CD4-positive, alpha-beta T cell treated with Interleukin-6 at 100 ng/mL for 8 hours (primary cell): ENCODE data around the gene MAP4K2.
"Not testable (repeated sequence)": the region's sequence is repeated elsewhere in the genome, so short reads cannot be mapped to it uniquely, and the experiment has no call there.

Experiments used
- DNase-seq: peaks from one replicate; pipeline ENCODE4 v3.0.0-alpha.2; 2020; ENCODE audit warnings: mixed read lengths, low spot score

MAP4K2 gene

DNA sequence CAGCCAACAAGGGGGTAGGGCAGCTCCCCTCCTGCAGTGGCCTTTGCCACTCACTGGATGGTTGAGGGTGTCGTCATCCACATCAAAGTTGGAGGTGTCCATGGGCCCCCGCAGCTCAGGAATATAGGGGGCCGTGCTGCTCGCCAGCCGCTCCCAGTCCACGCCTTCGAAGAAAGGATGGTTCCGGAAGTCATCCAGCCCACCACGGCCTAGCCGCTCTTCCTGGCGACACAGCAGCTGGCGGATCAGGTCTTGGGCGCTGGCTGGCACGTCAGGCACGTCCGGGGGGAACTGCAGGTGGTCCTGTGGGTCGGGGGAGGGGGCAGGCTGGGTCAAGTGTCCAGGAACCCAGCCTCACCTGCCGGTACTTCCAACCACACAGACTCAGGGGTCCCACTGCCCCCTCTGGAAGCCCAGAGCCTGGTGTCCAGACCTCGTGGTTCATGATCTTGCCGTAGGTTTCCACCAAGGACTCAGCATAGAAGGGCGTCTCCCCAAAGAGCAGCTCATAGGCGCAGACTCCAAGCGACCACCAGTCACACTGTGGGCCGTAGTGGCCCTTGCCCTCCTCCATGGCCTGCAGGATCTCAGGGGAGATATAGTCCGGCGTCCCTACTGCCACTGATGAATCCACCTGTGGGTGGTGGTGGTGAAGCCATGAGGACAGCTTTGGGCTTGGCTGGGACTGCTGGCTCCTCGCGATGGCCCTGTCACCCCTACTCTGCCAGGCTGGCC, 35.8 kb upstream of the MAP4K2 start:
- DNase-seq, result no peak

DNA sequence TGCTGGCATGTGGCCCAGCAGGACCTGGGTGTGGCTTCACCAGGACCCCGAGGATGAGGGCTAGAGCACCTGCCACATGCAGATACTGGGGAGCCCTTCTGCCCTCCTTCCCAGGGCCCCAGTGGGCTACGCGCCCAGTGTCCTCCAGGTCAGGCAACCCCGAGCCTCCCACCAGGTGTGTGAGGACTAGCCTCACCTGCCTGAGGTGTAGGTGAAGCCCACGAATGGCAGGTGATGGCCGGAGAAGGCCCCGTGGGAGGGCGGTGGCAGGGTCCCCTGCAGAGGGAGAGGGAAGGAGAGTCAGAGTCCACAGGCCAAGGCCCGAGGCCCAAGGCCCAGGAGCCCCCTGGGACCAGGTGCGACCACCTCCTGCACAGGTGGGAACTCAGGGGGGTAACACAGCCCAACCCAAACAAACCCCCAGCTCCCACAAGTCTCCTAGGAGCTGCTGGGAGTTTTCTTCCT, 34.9 kb upstream of the MAP4K2 start:
- DNase-seq, result no peak

DNA sequence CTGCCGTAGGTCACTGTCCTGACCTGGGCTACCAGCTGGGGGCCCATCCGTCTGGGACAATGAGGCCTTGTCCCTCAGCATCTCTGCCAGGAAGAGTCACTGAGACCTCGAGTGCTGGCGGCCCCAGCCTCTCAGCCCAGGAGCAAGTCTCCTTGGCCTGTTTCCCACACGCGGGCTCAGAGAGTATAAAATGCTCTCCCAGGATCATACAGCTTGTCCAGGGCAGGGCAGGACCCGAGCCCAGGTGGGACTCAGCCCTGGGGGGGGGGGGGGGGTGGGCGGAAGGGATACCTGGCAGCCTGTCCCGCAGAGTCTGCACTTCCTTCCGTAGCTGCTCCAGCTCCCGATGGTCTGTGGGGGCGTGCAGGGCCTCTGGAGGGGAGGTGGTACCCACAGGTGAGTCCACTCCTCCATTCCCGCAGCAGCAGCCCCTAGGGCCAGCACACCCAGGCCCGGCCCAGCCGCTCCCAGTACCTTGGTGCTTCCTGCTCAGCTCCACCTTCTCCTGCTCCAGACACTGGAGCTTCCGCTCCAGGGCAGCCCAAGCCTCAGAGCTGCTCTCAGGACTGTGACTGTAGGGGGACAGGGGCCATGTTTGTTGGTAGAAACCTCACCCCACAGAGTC, 33.5 kb upstream of the MAP4K2 start:
- no peak for DNase-seq

DNA sequence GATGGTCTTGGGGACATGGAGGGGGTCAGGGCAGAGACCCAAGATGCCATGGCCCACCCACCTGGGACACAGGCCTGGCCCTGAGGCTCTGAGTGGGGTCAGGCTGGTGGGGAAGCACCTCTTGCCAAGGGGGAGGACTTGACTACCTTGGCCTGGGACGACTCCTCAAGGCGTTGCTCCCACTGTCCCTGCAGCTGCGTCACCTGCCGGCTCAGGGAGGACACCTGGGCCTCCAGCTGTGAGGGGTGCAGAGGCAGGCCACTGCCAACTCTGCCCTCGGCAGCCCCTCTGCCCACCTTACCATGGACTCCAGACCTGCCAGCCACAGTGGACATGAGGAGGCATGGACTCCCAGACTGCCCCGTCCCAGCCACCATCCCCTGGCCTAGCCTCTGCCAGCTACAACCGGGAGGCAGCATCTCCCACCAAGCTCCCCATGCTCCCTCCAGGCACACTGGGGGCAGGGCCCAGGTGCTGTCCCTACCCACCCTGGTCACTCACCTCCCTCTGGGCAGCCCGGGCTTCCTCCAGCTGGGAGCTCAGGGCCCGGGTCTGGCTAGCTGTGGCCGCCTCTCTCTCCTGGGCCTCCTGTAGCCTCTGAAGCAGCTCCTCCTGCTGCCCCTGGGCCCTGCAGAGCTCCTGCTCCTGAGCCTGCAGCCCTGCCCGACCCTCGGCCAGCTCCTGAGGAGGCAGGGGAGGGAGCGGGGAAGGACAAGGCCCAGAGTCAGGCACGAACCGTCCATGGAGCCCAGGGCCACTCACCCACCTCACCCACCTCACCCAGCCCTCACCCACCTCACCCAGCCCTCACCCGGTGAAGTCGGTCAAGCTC, 32.8 kb upstream of the MAP4K2 start:
- no peak for DNase-seq

DNA sequence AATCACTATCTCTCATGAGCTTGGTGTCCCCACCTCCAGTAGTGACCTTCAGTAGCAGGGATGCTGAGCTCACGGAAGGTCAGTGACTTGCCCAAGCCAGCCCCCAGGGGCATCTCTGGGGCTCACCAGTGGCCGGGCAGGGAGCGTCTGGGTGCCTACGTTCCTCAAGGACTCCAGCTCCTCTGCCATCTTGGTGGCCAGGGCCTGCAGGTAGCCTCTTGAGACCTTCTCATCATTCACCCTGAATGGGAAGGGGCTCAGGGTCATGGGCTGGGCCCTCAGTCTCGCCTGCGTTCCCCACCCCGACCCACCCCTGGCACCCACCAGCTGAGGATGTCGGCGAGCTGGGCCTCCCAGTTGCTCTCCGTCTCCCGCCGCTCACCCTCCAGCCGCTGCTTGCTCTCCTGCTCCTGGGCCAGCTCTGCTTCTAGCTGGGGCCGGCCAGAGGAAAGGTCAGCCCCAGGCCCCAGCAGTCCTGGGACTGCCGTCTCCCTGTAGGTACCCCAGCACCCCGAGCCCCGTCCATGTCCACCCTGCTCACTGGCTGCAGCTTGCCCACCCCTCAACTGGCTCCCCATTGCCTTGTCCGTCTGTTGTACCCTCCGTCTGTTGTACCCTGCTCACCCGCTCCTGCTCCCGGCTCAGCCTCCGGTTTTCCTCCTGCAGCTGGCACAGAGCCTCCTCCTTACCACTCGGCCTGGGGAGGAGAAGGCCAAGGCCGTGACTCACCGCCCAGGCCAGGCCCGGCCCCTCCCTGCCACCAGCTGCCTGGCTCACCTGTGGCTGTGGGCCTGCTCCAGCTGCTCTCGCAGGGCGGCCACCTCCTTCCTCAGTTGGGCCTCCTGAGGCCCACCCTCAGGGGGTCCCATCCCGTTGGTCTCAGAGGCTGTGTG, 32.0 kb upstream of the MAP4K2 start:
- no peak for DNase-seq

DNA sequence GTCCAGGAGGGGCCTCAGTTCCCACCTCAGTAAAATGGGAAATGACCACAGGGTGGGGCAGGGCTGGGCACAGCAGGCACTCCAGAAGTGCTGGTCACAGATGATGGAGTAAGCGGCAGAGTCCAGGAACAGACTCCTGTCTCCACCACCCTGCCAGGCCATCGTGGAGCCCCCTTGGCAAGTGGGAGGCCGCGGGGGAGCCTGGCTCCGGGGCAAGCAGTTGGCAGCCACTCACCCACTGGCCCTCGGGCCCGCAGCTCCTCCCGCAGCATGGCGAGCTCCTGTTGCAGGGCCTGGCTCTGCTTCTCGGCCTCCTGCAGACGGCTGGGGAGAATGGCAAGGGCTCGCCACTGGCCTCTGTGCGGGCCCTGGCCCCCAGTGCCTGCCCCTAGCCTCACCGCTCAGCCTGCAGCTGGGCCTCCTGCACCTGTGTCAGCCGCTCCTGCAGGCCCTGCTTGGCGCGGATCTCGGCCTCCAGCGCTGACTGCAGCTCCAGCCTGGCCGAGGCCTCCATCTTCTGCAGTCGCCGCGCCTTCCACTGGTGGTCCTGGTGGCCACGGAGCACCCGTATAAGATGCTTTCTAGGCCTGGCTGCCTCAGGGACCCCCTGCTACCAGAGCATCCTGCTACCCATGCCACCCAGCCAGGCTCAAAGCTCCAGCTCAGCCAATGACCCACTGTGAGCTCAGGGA, 31.2 kb upstream of the MAP4K2 start:
- DNase-seq, result no peak

DNA sequence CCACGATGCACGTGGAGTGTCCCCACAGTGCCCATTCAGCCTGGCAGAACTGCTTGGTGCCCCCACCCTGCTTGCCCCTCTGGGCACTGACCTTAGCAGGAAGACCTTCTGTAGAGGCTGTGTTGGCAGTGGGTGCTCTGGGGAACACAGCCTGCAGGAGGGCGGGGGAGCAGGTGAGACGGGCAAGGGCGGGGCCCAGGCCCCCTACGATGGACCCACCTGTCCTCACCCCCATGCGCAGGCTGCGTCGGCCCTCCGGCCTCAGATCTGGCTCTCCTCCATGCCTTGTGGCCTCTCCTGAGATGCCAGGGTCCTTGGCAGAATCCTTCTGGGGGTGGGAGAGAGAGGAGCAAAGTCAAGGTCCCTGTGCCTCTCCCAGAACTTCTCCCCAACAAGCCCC, 30.5 kb upstream of the MAP4K2 start:
- DNase-seq, result no peak

DNA sequence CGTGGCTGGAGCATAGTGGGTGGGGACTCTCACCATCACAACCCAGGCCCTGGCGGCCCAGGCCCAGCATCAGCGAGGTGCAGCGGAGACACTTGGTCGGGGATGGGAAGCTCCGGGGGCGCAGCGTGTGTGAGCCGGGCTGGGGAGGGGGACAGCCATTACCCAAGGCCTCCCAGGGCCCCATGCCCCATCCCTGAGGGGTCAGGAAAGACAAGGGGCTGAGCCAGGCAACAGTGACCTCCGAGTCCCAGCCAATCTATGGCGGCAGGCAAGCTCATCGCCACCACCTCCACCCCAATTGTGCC, 30.1 kb upstream of the MAP4K2 start:
- no peak for DNase-seq

DNA sequence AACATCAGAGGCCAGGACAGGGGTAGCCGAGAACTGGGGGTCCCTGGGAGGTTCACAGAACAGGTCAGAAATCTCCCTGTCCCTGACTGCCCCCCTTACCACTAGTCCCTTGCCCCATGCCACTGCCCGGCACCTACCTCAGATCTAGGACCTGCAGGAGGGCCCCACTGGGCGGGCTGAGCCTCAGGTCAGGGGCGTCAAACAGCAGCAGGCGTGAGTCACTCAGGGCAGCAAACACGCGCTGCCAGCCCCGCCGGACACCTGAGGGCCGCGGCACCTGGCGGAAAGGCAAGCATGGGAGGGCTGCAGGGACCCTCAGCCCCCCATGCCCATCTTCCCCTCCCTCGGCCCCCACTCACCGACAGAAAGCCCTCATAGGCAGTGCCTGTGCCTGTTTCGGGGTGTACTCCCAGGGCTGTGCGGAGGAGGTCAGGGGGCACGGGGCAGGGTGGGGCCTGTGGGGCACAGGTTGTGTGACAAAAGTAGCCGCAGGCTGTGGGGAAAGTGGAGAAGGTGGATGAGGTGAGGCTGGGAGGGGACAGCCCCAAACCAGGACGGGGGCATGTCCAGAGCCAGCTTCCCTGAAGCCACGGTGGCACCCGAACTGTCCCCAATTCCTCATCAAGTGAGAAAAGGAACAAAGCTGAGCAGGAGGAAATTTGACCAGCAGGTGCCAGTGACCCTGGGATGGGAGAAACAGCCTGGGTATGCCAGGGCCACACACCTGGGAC, 29.6 kb upstream of the MAP4K2 start:
- no peak for DNase-seq

DNA sequence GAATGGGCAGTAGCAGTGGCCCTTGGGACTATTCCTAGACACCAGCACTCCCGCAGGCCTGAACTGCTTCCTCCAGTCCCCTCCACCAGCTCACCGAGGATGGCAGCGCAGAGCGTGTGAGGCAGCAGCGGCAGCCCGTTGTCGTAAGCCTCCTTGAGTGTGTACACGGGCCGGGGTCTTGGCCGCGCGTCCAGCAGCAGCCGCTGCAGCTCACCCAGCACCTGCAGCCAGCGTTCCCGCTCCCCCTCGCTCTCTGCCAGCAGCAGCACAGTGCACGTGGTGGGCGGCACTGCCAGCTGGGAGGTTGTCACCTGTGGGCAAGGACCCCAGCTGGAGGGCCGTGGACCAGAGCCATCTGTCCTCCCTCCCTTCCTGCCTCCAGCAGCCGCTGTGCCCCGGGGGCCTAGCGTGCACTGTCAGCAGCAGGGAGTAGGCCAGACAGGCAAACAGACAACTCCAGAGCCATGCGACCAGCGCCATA, 28.4 kb upstream of the MAP4K2 start:
- no peak for DNase-seq

DNA sequence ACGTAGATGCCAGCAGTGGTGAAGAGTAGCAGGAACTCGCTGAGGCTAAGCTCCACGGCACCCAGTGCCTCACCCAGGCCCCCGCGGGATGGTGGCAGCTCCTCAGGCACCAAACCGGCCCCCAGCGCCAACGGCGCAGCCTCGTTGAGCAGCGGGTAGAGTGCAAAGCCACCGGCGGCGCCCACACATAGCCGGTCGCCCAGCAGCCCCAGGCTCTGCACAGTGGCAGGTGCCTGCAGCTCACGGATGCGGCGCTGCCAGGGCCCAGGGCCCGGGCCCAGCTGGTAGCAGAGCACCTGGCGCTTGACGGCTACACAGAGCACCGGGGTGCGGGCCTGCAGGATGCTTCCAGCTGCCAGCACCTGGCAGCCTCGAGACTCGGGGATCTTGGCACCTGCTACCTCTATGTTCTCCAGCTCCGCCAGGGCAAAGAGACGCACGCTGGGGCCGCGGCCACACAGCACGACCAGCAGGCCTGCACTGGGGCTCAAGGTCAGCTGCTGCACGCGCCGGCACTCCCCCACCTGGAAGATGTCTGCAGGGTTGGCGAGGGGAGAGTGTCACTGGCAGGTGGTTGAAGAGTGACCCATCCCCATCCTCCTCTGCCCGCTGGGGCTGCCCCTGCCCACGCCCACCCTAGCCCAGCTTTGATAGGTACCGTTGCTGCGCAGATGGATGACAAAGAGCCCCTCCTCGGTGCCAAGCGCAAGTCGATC, 26.7 kb upstream of the MAP4K2 start:
- no peak for DNase-seq

DNA sequence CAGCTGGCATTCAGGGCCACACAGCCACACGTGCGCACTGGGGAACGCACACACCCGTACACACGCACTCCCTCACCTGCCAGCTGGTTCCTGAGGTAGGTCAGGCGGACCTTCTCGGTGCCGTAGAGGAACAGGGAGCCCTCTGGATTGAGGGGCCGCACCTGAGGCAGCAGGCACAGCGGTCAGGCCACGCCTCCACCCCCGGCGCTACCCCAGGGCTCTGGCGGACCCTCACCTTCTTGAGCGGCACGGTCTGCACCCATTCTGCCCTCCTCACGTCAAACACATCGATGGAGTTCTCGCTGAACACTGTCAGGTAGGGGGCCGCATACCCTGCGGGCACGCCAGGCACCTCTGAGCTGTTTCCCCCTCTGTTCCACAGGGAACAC, 24.4 kb upstream of the MAP4K2 start:
- no peak for DNase-seq

DNA sequence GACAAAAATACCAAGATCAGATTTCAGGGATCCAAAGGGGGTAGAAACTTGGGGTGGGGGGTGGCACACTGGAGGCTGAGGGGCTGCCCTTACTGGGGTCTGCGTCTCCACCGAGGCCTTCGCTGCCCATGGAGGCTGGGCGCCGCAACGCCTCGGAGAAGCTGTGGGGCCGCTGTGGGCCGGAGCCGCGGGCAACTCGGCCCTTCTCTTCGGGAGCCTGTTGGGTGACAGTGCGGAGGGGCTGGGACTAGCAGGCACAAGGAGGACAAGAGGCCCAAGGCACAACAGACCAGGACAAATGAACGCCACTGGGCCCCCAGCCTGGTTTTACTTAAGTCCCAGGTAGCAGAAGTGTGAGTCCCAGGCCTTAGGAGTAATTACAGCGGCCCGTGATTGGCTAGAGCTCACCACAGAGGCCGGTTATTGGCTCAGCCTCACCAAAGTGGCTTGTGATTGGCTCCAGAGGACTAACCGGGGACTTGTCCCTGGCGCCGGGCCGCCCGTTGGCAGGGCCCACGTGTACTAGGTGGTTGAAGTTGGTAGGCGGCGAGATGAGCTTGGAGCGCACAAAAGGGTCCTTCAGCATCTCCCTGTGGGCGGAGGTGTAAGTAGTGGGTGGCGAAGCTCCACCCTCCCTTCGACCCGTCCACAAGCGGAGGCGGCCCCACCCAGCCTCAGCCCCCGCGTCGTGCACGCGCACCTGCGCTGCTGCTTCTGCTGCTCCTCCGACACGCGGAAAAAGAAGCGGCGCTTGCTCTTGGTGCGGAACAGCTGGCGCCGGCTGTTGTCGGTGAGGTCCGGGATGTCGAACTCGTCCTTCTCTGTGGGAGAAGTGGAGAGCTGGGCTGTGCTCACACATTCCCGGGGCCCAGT, 23.8 kb upstream of the MAP4K2 start:
- DNase-seq, result no peak

DNA sequence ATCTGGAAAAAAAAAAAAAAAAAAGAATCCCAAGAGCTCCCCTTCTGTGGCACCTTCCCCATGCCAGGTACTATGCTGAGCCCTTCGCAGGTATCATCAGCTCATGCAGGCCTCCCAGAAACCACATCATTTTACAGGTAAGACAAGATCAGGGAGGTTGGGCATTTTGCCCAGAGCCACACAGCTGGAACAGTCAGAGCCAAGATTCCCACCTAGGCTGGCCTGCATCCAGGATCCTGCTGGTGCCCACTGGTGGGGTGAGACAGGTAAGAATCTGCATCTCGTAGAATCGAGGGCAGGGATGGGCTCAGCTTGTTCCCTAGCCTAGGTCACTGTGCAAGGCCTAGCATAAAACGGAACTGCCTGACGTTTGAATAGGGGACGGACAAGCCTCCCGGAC, 23.0 kb upstream of the MAP4K2 start:
- DNase-seq, result no peak

DNA sequence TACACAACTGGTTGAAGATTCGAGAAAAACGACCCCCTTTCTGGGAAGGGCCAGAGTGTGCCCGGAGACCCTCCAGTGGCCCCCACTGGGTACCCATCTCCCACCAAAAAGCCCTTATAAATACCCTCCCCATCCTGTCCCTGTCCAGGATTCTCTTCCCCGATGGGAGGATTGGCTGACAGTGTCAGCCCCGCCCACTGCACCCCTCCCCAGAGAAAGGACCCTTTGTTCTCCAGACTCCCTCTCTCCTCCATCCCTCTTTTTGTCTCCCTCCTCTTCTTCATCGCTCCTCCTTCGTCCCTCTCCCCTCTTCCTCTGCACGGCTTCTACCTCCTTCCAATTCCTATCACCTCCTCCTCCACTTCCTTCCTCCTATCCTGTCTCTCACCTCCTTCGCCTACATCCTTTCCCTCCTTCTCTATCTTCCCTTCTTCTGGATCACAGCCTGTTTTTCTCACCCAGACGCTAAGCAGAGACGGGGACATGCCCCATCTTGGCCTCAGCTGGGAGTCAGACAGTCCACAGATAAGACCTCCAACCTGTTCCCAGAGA, 20.6 kb upstream of the MAP4K2 start:
- no peak for DNase-seq

DNA sequence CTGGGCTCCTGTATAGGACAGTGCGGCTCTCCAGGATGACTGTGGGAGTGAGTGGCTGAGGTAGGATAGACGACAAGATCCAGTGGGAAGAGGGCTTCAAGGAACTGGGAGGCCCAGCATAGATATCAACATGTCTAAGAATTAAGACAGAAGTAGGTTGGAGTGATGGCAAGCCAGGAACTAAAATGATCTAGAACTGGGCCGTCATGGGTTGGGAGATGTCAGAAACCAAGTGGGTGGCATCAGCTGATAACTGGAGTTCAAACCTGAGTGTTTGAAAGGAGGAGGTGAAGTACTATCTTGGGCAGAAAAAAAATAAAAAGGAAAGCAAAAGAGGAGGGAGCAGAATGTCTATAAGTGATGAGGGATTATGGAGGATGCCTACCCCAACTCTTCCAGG, 14.5 kb upstream of the MAP4K2 start:
- DNase-seq, result no peak

DNA sequence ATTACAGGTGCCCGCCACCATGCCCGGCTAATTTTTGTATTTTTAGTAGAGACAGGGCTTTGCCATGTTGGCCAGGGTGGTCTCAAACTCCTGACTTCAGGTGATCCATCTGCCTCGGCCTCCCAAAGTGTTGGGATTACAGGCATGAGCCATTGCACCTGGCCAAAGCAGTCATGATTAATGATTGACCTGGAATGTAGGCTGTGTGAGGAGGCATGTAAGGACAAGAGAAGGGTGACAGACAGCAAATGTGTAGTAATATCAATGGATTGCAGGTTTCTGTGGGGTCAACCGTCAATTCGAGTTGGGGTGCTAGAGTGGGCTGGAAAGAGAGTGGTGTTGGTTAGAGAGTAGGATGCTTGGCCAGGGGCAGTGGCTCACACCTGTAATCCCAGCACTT, 12.4 kb upstream of the MAP4K2 start:
- not testable (repeated sequence) for DNase-seq

DNA sequence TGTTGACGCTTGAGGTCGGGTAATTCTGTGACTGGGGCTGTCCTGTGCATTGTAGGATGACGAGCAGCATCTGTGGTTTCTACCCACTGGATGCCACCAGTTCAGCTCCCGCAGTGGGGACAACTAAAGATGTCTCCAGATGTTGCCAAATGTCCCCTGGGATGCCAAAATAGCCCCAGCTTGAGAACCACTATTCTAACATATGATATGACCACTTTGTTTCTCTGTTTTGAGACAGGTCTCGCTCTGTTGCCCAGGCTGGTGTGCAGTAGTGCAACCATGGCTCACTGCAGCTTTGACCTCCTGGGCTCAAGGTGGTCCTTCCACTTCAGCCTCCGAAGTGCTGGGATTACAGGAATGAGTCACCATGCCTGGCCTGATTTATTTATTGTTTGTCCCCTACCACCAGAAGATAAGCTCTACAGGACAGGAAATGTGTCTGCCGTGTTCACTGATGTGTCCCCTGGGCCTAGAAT, 11.7 kb upstream of the MAP4K2 start:
- no peak for DNase-seq

DNA sequence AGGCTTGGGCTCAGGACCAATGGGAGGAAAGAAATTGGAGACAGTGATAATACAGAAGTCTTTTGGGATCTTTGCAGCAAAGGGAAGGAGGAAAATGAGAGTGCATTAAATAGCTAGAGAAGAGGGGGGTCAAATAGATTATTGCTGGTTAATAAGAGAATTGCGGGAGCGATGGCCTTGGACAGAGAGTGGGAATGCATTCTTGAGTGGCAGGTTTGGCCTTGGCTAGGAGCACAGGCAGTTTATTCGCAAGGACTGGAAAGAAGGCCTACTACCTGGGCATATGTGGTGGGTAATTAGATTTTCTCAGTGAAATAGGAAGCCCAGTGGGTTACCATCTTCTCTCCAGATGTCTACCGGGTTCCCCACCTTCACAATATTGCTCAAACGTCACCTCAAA, 10.8 kb upstream of the MAP4K2 start:
- DNase-seq, result no peak
